H1 (cell line): ENCODE measurements around the gene DLL4. TPM values are rescaled to one million over a fixed set of nuclear protein-coding genes. Genes with fewer than 3 reads are reported as not detected.

ENCODE experiments used
- CTCF ChIA-PET: fragments of 300-600 bp; sonication (Branson Sonifier 250); formaldehyde crosslinking; loops from one replicate; lab custom pipeline; 2021; ENCODE audit not compliant: partially characterized antibody; lab: Charles Lee
- POLR2A ChIA-PET: fragments of 300-600 bp; sonication (Branson Sonifier 250); formaldehyde crosslinking; loops from one replicate; lab custom pipeline; 2021; ENCODE audit warnings: inconsistent platforms; ENCODE audit not compliant: partially characterized antibody; lab: Charles Lee
- DNase-seq, 2 experiments: peaks; one replicate each; pipeline versions ENCODE4 v3.0.0 to v3.0.0-alpha.2; 2010 to 2022; ENCODE audit warnings: low spot score in 2 of 2, low read depth in 1 of 2, mixed read lengths in 1 of 2
- FAIRE-seq: peaks from 2 replicates; lab custom pipeline; 2011; peaks lifted over from hg19 to GRCh38; lab: Jason Lieb, UNC
- H2AFZ ChIP-seq: 2 replicates; pipeline ENCODE4 v1.8.1; 2012; ENCODE audit warnings: low read length, inconsistent platforms
- H2AK5ac ChIP-seq: 2 replicates; pipeline ENCODE4 v1.6.1; 2013; ENCODE audit warnings: low read depth, low read length
- H2BK120ac ChIP-seq: replicated peaks from 2 replicates; pipeline ENCODE3; 2013; ENCODE audit warnings: low read depth, low read length, inconsistent platforms
- H2BK12ac ChIP-seq: 2 replicates; pipeline ENCODE4 v1.6.1; 2013; ENCODE audit warnings: low read depth, low read length
- H2BK15ac ChIP-seq: 2 replicates; pipeline ENCODE4 v1.6.1; 2013; ENCODE audit warnings: low read length
- H2BK20ac ChIP-seq: 2 replicates; pipeline ENCODE4 v1.6.1; 2013; ENCODE audit warnings: low read length
- H2BK5ac ChIP-seq: 2 replicates; pipeline ENCODE4 v1.6.1; 2013; ENCODE audit warnings: low read depth, low read length
- H3K14ac ChIP-seq: 2 replicates; pipeline ENCODE4 v1.6.1; 2013; ENCODE audit warnings: inconsistent platforms; ENCODE audit not compliant: insufficient read length
- H3K18ac ChIP-seq: 2 replicates; pipeline ENCODE4 v1.6.1; 2013; ENCODE audit warnings: low read length; ENCODE audit errors: extremely low read depth
- H3K23ac ChIP-seq: 2 replicates; pipeline ENCODE4 v1.6.1; 2013; ENCODE audit warnings: inconsistent platforms; ENCODE audit not compliant: insufficient read length
- H3K23me2 ChIP-seq: 2 replicates; pipeline ENCODE4 v1.6.1; 2013; ENCODE audit warnings: low read depth, low read length
- H3K27ac ChIP-seq: 2 replicates; pipeline ENCODE4 v1.6.1; 2011; ENCODE audit warnings: low read depth, low read length, inconsistent platforms
- H3K27me3 ChIP-seq, 4 experiments: replicated peaks in 1 of 4; 1 replicate in 1 of 4; 2 replicates in 3 of 4; pipeline versions ENCODE4 v1.6.1 to v1.8.1; 2011 to 2013; ENCODE audit warnings: low read length in 3 of 4, mild to moderate bottlenecking in 3 of 4, inconsistent platforms in 2 of 4, mixed read lengths in 2 of 4, moderate library complexity in 1 of 4; ENCODE audit not compliant: control insufficient read depth in 3 of 4, insufficient read depth in 3 of 4; ENCODE audit errors: extremely low read depth in 1 of 4
- H3K36me3 ChIP-seq, 4 experiments: 2 replicates each; pipeline versions ENCODE4 v1.6.1 to v1.8.1; 2011 to 2013; ENCODE audit warnings: mild to moderate bottlenecking in 4 of 4, low read length in 3 of 4, moderate library complexity in 2 of 4, control low read depth in 1 of 4, inconsistent platforms in 1 of 4; ENCODE audit not compliant: insufficient read depth in 4 of 4, control insufficient read depth in 2 of 4
- H3K4ac ChIP-seq: replicated peaks from 2 replicates; pipeline ENCODE3; 2013; ENCODE audit warnings: low read length, low read depth, mixed read lengths, inconsistent platforms; ENCODE audit not compliant: insufficient read length
- H3K4me1 ChIP-seq, 4 experiments: replicated peaks in 1 of 4; 1 replicate in 1 of 4; 2 replicates in 3 of 4; pipeline versions ENCODE4 v1.6.1 to v1.8.1; 2011 to 2013; ENCODE audit warnings: low read length in 3 of 4, inconsistent platforms in 2 of 4, mixed read lengths in 1 of 4; ENCODE audit not compliant: insufficient read depth in 4 of 4, control insufficient read depth in 3 of 4
- H3K4me2 ChIP-seq, 2 experiments: 2 replicates each; pipeline versions ENCODE4 v1.6.1 to v1.8.1; 2011 to 2013; ENCODE audit warnings: low read depth in 2 of 2, low read length in 2 of 2, control low read depth in 1 of 2, inconsistent platforms in 1 of 2, mild to moderate bottlenecking in 1 of 2; ENCODE audit not compliant: insufficient read depth in 1 of 2
- H3K4me3 ChIP-seq, 4 experiments: fragments of 200-600, 300-600 bp in 1 of 4; sonication (generic), shearing (Covaris generic), sonication (Bioruptor Twin) in 1 of 4; 2 replicates each; pipeline versions ENCODE4 v1.5.1 to v1.8.1; 2011 to 2016; ENCODE audit warnings: low read length in 4 of 4, low read depth in 3 of 4, control low read depth in 2 of 4, inconsistent platforms in 2 of 4, mild to moderate bottlenecking in 2 of 4, mixed read lengths in 1 of 4, moderate library complexity in 1 of 4; ENCODE audit not compliant: insufficient read depth in 2 of 4; ENCODE audit errors: extremely low read depth in 1 of 4
- H3K56ac ChIP-seq: replicated peaks from 2 replicates; pipeline ENCODE3; 2013; ENCODE audit warnings: low read depth, mild to moderate bottlenecking, mixed read lengths, low read length, inconsistent platforms; ENCODE audit not compliant: insufficient read length
- H3K79me1 ChIP-seq: 2 replicates; pipeline ENCODE4 v1.6.1; 2013; ENCODE audit warnings: low read depth, low read length, control low read depth
- H3K79me2 ChIP-seq, 2 experiments: 2 replicates each; pipeline versions ENCODE4 v1.6.1 to v1.8.1; 2012 to 2013; ENCODE audit warnings: low read length in 2 of 2, mild to moderate bottlenecking in 2 of 2, inconsistent platforms in 1 of 2; ENCODE audit not compliant: insufficient read depth in 2 of 2, control insufficient read depth in 1 of 2
- H3K9ac ChIP-seq, 4 experiments: replicated peaks in 1 of 4; 1 replicate in 1 of 4; 2 replicates in 3 of 4; pipeline versions ENCODE4 v1.6.1 to v1.8.1; 2011 to 2013; ENCODE audit warnings: low read depth in 3 of 4, low read length in 3 of 4, control low read depth in 2 of 4, mild to moderate bottlenecking in 2 of 4, moderate library complexity in 2 of 4, inconsistent platforms in 1 of 4; ENCODE audit errors: extremely low read depth in 1 of 4
- H3K9me3 ChIP-seq, 2 experiments: 2 replicates each; pipeline versions ENCODE4 v1.6.1 to v1.8.1; 2012 to 2013; ENCODE audit warnings: mild to moderate bottlenecking in 2 of 2, moderate library complexity in 2 of 2, control low read depth in 1 of 2, inconsistent platforms in 1 of 2, low read depth in 1 of 2, low read length in 1 of 2, mixed read lengths in 1 of 2; ENCODE audit not compliant: insufficient read depth in 2 of 2
- H4K20me1 ChIP-seq, 2 experiments: replicated peaks in 1 of 2; 2 replicates each; pipeline versions ENCODE3 to v1.8.1; 2011 to 2013; ENCODE audit warnings: inconsistent platforms in 2 of 2, low read length in 2 of 2, mild to moderate bottlenecking in 1 of 2; ENCODE audit not compliant: insufficient read depth in 2 of 2, control insufficient read depth in 1 of 2
- H4K5ac ChIP-seq: 2 replicates; pipeline ENCODE4 v1.6.1; 2013; ENCODE audit warnings: low read length, low read depth, mixed read lengths, inconsistent platforms; ENCODE audit not compliant: insufficient read length
- H4K8ac ChIP-seq: 2 replicates; pipeline ENCODE4 v1.8.0; 2013; ENCODE audit warnings: mild to moderate bottlenecking, moderate library complexity, low read length, inconsistent platforms; ENCODE audit not compliant: insufficient read depth; ENCODE audit errors: extremely low read depth
- H4K91ac ChIP-seq: replicated peaks from 2 replicates; pipeline ENCODE3; 2013; ENCODE audit warnings: low read length, mixed read lengths, inconsistent platforms; ENCODE audit not compliant: insufficient read length
- POLR2AphosphoS5 ChIP-seq: IDR thresholded peaks from 2 replicates; pipeline ENCODE4 v1.6.1; 2011; ENCODE audit warnings: low read depth, low read length
- POU5F1 ChIP-seq: IDR thresholded peaks from 2 replicates; pipeline ENCODE4 v1.6.1; 2011; ENCODE audit warnings: low read depth, mild to moderate bottlenecking, low read length, moderate library complexity
- SIX5 ChIP-seq: IDR thresholded peaks from 2 replicates; pipeline ENCODE4 v1.6.1; 2011; ENCODE audit warnings: mild to moderate bottlenecking, low read depth, low read length
- WGBS, 2 experiments: shearing (Covaris generic) in 1 of 2; methylation state at CpG; one replicate each; pipeline versions ENCODE4 v1.1.6 to v1.1.7; 2013 to 2015; ENCODE audit warnings: low lambda C conversion rate in 2 of 2, mixed read lengths in 2 of 2, inconsistent platforms in 1 of 2, low coverage in 1 of 2, missing lambda C conversion rate in 1 of 2; ENCODE audit not compliant: insufficient replicate concordance in 2 of 2, insufficient coverage in 1 of 2, insufficient read length in 1 of 2; ENCODE audit errors: extremely low coverage in 1 of 2, missing lambda C conversion rate in 1 of 2; 5-methylcytosine and 5-hydroxymethylcytosine counted together
- polyA plus RNA-seq, 7 experiments: library from polyadenylated mRNA; depleted of rRNA in 3 of 7; stranded (reverse) in 5 of 7; unstranded in 2 of 7; fragments of >200 nt in 5 of 7; fragments of 200-250 nt in 2 of 7; gene quantifications; 1 replicate in 5 of 7; 2 replicates in 1 of 7; 4 replicates in 1 of 7; pipeline versions ENCODE4 v1.2.1 to v1.2.3, GENCODE V29; 2011 to 2013; ENCODE audit warnings: missing spikeins in 2 of 7, mixed read lengths in 2 of 7
- total RNA-seq: library from RNA; stranded (reverse); fragmentation: NEBNext Ultra II Directional; extraction: Animal tissue kit (Norgen Biotek cat#: 25700); gene quantifications from 2 replicates; pipeline ENCODE4 v1.2.1, GENCODE V29; 2021

The DLL4 gene
- total and polyA plus RNA-seq, 2 of the 8 experiments (the other 6 are each of a cell fraction or from before 2014, with no cell fraction given) = 0.23 to 0.60 TPM

GRCh38 chr15:40914013-40914412 lies 15.1 kb upstream of the DLL4 start:
- ChIA-PET CTCF (interaction anchor here (0.9 to 24.4 kb wide), 10 partner anchors 10 to 77 kb away, joined by 3 to 619 read pairs (median 10); partner anchors contain the start of genes CHAC1, DLL4 and VPS18), POLR2A (interaction anchor here (2.2 to 43.8 kb wide), 3 partner anchors 9 to 38 kb away, joined by 11 to 1505 read pairs (median 73); partner anchors contain the start of genes CHAC1 and DLL4)
- H3K4me1 ChIP-seq = peaks cover 0 to 34% (median 11%) of the 10 kb centered on the region in 4 experiments; a peak in 4 of 7 replicates
- H4K91ac ChIP-seq = peak overlapping the region; percentile 91
- H3K36me3 ChIP-seq = no peaks in the 10 kb centered on the region
- H2BK20ac ChIP-seq = no peak overlapping the region
- FAIRE-seq (no peak), DNase-seq (no peak)
- H3K27ac ChIP-seq = no peak overlapping the region
- H3K4me3 ChIP-seq = no peak overlapping the region
- peak overlapping the region; percentile 96 for H2BK12ac ChIP-seq
- H3K4ac ChIP-seq = peak overlapping the region; percentile 61
- H3K56ac ChIP-seq = no peak overlapping the region
- H2BK15ac ChIP-seq = peak overlapping the region; percentile 16
- no peak for TF ChIP-seq POU5F1
- no peak for TF ChIP-seq SIX5
- TF ChIP-seq POLR2AphosphoS5 = no peak
- peak overlapping the region; percentile 56; the same call in 1 of the 2 replicates for H3K18ac ChIP-seq
- peak overlapping the region; percentile 41 for H2BK5ac ChIP-seq
- 87% methylated on average over 12 of the region's 12 CpGs; no CpG with 5 or more reads in 1 of the 2 experiments for WGBS, 2 experiments
- peaks cover 0 to 15% (median 0%) of the 10 kb centered on the region in 4 experiments; a peak in 2 of 7 replicates for H3K27me3 ChIP-seq
- peak overlapping the region; percentile 34 for H2BK120ac ChIP-seq
- peaks cover 4% of the 10 kb centered on the region; the same call in 1 of the 2 replicates for H3K23me2 ChIP-seq
- no peak overlapping the region for H3K23ac ChIP-seq
- H4K20me1 ChIP-seq = no peaks in the 10 kb centered on the region
- H3K9ac ChIP-seq = no peak overlapping the region
- H2AK5ac ChIP-seq = peak overlapping the region; percentile 100
- H4K5ac ChIP-seq = no peak overlapping the region
- no peak overlapping the region for H2AFZ ChIP-seq
- H3K4me2 ChIP-seq = no peak overlapping the region
- H3K9me3 ChIP-seq = no peaks in the 10 kb centered on the region
- no peak overlapping the region for H4K8ac ChIP-seq
- no peaks in the 10 kb centered on the region for H3K79me1 ChIP-seq
- no peak overlapping the region for H3K14ac ChIP-seq
- H3K79me2 ChIP-seq = no peaks in the 10 kb centered on the region
